GM18951 (cell line): ENCODE measurements around the gene DAAM2.

Experiments used
- POLR2A ChIP-seq: IDR thresholded peaks from 4 replicates; pipeline ENCODE4 v1.6.1; 2011; ENCODE audit warnings: mild to moderate bottlenecking; ENCODE audit not compliant: insufficient read length, insufficient read depth; ENCODE audit errors: extremely low read depth
- in situ Hi-C: fragments of 300-500 bp; cut with MboI; formaldehyde crosslinking; loops from one replicate; pipeline ENCODE4 v1.12.0; 2022; ENCODE audit warnings: low sequenced_read_pairs, mixed read lengths, inconsistent platforms; ENCODE audit not compliant: unreplicated experiment

Gene DAAM2

DNA sequence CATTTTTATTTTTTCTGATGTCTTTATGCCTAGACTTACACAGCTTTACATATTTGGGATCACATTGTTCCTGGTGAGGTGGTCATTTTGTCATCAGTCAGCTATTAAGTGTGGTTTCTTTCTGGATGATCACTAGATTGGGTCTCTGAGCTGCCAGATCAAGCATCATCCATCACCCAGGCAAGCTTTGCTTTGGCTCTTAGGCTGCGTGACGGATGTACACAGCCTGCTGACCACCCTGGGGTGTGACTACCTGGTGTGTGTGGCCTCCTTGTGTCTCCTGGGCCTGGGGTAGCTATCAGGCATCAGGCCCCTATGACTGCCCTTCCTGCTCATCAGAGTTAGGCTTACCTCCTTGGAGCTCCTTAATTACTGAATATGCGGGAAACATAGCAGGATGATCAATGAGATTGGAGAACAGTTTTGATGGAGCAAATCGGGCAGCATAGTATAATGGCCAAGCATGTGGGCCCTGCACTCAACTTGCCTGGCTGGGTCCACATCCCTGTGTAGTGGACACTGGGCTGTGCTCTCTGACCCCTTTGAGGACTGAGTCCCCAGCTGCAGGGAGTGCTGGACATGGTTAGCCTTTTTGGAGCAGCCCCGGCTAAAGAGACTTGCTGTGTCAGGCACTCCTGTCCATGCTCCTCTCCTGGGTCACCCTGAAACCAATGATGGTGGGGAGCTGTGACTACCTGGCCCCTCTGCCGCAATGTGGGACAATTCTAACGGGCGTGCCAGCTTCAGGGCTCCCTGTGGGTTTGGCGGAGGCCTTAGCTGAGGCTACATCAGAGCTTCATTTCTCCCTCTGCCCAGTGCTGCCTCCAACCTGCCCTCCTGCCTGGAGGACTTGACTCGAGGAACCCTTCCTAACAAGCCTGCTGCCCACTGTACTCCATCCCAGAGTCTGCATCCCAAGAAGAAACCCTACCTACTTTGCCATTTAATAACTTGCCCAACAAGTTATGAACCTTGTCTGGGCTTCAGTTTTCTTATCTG is 8.2 kb downstream of the DAAM2 start:
- TF ChIP-seq POLR2A = no peak
- in situ Hi-C loops = no loop called here

DNA sequence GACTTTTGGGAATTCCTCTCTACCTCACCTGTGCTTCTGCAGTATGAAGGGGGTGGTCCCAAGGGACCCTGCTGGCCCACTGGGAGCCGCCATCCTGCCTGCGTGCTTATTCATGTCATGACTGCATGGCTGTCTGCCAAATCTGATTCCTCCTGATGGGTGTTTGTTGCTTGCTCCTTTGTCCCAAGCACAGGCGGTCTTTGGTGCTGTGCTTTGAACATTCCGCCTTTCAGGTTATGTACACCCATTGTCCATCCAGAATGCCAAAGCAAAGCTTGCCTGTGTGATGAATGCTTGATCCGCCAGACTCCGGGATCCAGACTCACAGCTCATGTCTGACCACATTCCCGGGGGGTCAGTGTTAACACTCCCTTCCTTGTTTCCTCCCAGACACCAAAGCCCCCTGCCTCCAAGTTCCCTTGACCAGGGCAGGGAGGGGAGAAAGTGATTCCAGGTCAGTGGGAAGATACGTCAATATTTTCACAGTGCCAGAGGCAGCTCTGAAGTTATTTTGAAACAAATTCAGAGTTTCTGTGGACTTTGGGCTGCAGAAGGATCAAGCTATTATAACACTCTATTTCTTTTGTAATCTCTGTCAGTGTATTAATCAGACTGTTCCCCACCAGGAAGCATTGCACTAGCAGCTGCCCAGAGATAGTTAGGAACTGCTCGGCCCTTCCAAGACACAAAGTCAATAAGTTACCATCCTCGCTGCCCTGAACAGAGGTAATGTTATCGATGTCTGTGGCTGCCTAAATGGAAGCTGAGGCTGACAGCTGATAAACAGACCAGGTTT is 9.5 kb downstream of the DAAM2 start:
- no peak for TF ChIP-seq POLR2A
- in situ Hi-C loops = no loop called here

DNA sequence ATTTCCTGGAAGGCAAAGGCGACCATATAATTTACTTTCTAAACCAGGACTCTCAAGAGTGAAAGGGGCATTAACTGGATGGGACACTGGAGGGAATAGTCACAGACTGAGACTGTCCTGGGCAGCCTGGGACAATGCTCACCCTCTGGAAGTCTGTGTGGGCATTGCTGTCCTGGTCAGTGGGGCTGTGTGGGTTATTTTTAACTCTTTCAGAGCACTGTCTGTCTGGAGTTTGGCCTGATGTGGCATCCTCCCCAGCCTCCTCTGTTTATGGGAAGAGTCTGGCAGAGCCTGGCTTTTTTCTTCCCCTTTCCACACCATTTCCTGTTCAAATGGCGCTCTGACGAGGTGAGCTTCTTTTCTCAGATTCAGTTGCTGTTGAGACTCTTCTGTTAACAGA is 11.7 kb downstream of the DAAM2 start:
- no peak for TF ChIP-seq POLR2A
- in situ Hi-C loops = no loop called here

DNA sequence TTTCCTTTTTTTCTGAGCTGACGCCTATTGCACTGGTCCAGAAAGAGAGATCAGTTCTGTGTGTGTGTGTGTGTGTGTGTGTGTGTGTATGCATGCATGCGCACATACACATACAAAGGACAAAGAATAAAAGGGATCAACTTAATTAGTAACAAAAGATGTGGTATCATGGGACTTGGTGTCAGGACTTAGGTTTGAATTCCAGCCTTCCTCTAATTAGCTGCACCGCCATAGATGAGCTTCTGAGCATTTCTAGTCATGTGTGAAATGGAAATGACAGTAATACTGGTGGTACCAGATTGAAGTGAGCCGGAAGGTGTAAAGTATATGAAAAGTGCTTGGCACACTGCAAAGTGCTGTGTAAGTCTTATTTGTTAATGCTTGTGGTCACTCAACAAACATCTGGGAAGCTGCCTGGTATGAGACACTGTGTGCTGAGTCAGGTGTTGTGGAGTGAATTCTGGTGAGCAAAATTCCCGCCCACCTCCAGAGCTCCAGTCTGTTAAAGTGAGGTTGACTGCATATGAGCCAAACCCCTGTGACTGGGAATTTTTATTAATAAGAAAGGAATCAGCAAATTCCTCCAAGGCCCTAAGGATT is 12.4 kb downstream of the DAAM2 start:
- TF ChIP-seq POLR2A = no peak

DNA sequence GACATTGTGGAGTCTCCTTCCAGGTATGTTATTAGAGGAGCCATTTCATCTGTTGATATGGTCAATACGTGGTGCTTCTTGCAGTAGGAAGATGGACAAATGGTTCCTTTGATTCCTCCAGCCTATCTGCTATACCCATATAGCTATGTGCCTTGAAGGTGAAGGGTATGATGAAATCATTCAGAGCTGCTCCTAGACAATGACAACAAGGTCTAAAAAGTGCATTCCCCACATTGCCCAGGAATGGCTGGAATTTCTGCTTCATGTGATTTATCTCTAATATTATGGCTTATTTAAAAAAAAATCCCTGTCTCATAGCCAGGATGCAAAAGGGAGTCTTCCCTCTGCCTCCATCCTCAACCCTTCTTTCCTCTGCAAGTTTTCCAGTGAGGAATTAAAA is 14.1 kb downstream of the DAAM2 start:
- in situ Hi-C loops = no loop called here
- no peak for TF ChIP-seq POLR2A

More for the DNA sequence above, 12.4 kb downstream of the DAAM2 start:
- in situ Hi-C loops = no loop called here

DNA sequence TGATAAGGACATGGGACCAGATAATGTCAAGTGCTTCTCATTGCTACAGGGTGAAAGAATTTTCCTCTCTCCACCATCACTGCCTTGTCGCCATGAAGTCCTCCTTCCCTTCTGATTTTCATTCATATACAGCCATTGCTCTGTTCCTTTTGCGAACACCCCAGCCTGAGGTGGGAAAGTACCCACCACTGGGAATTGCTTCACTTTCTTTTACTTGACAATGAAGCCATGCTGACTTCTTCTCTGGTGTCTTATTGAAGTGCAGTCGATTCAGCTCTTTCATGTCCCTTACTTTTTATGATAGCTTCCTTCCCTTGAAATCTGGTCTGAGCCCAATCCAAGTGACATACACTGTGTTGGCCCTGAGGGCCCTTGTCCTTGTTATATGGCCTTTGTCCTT is 16.2 kb downstream of the DAAM2 start:
- TF ChIP-seq POLR2A = no peak
- in situ Hi-C loops = no loop called here

DNA sequence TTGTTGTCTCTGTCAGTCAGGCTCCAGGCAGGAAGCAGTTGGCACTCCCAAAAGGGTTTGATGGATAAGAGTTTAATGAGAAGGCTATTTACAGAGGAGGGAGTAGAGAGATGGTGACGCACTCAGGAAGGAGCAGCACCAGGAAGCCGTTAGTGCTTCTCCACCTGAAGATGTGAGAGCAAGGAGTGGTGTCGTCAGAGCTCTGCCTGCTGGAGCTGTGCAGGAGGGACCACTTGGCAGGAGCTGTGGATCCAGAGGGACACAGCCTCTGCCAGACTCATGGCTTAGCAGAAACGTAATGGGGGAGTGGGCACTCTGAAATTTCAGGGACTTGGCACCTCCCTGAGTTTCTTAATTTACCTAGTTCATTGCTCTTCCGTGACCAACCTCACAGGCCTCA is 16.8 kb downstream of the DAAM2 start:
- no peak for TF ChIP-seq POLR2A
- in situ Hi-C loops = no loop called here

DNA sequence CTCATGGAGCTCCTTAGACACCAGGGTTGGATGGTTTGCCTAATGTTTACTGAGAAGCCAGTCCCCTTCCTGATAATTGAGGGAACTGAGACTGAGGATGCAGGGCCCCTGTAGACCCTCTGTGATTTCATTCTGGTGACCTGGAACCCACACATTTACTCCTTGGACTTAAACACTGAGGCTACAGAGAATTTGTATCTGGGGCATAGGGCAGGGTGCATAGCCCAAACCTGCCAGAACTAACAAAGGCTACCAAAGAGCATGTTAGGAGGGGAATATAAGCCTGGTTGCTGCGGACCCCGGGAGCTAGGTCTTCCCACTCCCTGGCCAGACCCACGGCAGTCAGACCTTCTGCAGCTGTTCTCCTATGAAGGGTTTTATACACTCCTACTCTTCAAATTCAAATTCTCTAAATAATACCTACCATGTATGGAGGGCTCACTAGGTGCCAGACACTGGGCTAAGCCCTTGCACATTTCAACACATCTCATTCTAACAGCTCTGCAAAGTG is 19.7 kb downstream of the DAAM2 start:
- in situ Hi-C loops = no loop called here
- no peak for TF ChIP-seq POLR2A

DNA sequence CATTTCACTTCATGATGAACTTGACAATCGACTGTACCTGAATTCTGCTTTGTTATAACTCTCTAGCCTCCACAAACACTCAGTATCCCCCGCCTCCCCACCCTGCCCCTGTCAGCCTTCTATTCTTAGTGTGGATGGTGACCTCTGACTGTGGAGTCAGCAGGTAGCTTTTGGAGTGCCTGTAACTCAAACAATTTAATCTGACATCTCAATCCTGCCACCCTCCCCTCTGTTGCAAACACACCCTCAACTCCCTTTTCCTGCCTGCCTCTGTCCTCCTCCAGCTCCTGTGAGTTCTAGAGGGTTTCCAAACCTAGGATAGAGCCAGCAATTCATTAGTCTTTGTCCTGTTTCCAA is 20.3 kb downstream of the DAAM2 start:
- in situ Hi-C loops = no loop called here
- no peak for TF ChIP-seq POLR2A

DNA sequence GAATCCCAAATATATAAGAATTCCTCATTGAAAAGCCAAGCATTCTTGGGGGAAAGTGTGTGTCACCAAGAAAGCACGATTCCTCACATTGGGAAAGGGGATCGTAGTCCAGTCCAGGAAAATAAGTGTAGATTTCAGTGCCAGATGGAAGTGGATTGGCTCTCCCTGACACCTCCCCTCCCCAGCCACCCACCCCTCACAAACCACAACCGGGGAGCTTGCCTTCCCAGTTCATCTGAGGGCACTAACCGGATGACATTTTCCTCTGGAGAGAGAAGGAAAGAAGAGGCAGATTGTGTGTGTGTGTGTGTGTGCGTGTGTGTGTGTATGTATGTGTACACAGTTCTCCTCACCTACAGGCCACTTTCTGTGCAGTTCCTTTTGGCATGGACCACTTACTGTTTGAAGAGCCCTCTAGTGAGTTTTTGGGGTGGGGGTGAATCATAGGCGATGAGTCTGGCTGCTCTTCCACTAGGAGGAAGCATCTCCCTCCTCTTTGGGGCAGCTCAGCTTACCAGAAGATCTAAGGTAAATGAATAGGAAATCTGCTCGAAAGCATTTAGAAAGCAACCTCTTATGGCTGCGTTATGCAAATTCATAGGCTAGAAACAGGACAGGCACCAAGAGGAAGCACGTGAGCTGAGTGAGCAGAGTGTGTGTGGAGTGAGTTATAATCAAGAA is 20.8 kb downstream of the DAAM2 start:
- in situ Hi-C loops = no loop called here
- TF ChIP-seq POLR2A = no peak

DNA sequence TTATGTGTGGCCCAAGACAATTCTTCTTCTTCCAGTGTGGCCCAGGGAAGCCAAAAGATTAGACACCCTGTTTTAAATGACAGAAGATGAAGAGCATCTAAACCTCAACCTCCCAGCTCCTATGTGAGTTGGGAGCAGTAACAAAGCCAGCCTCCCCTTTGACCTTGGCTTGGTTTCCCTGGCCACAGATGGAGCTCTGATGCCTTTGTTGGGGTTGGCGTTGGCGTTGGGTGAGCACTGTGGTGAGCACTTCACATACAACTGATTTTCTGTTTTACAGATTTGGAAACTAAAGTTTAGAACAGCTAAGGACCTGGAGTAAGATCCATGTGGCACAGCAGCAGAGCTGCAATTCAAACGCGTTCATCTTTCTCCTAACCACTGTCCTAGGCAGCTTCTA is 22.1 kb downstream of the DAAM2 start:
- in situ Hi-C loops = no loop called here
- TF ChIP-seq POLR2A = no peak

DNA sequence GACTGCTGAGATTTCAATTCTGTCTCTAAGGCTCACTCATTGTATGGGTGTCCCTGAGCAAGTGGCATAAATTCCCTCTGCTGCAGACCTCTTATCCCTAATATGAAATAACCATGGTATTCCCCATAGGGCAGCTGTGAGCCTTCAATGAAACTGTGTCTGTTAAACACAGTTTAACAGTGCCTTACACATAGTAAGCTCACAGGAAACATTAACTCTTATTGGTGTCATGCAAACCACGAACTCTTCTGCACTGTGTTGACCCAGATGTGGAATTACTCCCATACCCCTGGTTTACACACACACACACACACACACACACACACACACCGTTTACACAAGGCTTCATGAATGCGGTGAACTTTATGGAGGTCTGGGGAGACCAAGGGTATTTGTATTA is 23.2 kb downstream of the DAAM2 start:
- in situ Hi-C loops = no loop called here
- no peak for TF ChIP-seq POLR2A

DNA sequence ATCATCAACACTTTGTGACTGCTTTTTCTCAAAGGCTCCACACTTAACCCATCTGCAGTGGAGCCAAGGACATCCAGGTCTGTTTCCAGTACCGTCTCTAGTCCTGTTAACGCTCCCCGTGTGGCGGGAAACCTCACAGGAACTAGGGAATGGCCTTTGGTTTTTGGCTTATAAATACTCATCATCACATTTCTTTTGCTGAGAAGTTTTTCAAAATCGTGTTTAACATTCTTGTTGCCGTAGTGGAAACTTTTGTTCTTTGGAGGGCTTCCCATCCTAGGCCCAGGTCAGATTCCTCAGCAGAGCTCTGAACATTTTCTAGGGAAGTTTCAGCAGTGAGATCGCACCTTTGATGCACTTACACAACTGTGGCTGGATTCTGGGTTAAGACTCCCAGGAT is 24.6 kb downstream of the DAAM2 start:
- TF ChIP-seq POLR2A = no peak
- in situ Hi-C loops = no loop called here
